EH (cell line): Measurements from ENCODE around the gene MIS18A.
"Not testable (repeated sequence)": the region's sequence is repeated elsewhere in the genome, so short reads cannot be mapped to it uniquely, and the experiment has no call there.

Experiments used
- DNase-seq: peaks from one replicate; pipeline ENCODE4 v3.0.0-alpha.2; 2015; ENCODE audit warnings: low read depth

The MIS18A gene

DNA sequence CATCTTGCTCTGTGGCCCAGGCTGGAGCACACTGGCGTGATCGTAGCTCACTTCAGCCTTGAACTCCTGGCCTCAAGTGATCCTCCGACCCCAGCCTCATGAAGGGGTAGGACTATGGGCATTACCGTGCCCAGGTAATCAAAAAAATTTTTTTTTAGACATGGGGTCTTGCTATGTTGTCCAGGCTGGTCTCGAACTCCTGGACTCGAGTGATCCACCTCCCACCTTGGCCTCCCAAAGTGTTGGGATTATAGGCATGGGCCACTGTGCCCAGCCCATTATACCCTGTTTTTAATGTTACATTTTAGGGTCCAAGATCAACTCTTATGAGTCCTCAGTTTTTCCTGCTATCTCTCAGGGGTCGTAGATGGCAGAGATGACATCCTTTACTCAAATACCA, 26.1 kb upstream of the MIS18A start:
- no peak for DNase-seq

DNA sequence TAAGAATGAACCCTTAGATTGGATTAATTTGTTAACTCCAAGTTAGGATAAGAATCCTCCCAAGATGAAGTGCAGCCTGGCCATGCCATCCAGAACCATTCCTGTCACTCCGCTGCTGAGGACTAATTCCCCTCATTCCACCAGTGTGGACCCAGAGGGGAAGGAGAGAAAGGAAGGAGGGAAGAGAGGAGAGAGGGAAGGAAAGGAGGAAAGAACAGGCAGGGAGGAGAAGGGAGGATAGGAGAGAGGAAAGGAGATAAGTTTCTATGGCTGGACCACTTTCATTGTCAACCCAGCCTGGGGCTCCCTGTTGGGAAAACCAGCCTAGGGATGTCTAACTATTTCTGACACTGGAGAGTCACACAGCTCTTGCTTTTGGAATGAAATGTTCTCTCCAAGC, 24.5 kb upstream of the MIS18A start:
- DNase-seq, result no peak

DNA sequence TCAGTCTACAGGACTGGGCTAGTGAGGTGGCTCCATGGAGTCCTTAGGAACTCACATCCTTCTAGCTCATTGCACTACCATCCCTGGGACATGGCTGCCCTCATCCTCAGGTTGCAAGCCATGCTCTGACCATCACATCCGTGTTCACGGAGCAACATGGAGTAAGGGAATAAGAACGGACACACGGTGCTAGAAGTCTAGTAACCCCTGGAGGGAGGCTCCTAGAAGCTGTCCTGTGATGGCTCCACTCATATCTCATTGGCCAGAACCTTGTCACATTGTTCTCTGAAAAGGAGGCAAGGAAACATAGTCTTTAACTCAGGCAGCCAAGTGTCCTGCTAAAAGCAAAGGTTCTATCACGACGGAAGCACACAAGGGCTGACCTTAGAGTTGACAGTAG, 23.7 kb upstream of the MIS18A start:
- DNase-seq, result no peak

DNA sequence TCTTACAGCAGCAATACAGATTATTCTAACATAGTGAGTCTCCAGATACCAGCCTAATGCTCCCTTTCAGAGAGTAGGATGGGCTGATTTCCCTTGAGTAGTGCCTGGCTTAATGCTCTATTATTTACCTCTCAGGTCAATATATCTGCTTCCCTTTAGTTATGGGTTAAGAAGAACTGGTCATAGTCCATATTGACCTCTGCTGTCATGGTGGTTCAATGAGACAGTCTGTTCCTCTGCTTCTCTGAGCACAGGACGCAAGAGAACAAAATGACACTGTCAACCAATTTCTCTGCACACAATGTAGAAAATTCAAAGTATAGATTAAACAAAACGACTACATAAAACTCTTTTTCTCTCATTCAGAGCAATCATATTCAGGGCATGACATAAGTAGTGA, 22.7 kb upstream of the MIS18A start:
- no peak for DNase-seq

DNA sequence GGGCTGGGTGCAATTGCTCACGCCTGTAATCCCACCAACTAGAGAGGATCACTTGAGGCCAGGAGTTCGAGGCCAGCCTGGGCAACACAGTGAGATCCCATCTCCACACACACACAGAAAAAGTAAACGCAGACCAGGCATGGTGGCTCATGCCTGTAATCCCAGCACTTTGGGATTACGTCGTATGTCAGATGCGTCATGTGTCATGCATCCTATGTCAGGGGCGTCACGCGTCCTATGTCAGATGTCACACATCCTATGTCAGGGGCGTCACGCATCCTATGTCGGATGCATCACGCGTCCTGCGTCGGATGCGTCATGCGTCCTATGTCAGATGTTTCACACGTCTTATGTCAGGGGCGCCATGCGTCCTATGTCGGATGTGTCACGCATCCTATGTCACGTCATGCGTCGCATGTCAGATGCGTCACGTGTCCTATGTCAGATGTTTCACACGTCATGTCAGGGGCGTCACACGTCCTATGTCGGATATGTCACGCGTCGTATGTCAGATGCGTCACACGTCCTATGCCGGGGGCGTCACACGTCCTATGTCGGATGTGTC, 21.4 kb upstream of the MIS18A start:
- no peak for DNase-seq

DNA sequence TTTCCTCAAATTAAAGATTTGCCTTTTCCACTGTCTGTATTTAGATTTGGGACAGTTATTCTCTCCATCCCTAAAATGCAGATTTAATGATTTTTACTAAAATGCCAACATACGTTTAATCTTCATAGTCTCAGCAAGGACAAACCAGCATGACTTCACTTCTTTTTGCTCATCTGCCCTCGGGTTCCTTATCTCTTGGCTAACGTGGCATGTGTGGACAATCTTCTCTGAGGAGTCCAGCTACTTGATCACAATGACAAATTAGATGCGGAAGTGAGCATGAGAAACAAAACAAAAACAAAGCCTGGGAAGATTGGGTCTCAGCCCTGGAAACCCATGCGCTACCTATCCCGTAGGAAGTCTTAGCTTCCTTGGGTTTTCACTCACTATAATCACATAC, 20.8 kb upstream of the MIS18A start:
- no peak for DNase-seq

DNA sequence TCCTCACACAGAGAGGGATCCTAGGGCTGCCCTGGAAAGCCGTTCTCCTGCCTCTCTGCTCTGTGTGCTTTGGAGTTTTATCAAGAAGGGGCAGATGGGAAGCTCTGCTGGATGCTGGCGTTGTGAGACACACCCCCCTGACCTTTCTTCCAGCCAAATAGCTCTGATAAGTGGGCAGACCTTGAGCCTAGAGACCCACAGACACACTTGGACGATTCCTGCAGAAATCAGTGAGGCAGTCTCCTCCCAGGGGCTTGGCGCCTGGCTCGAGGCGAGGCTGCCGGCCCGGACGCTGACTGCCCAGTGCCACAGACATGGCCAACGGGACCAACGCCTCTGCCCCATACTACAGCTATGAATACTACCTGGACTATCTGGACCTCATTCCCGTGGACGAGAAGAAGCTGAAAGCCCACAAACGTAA, 19.8 kb upstream of the MIS18A start, which contains the start of gene MRAP:
TSS of gene MRAP (plus strand) at position 198 of the 424 bp plus-strand sequence. CDS start at position 315, 117 bp downstream.
- DNase-seq, result no peak

DNA sequence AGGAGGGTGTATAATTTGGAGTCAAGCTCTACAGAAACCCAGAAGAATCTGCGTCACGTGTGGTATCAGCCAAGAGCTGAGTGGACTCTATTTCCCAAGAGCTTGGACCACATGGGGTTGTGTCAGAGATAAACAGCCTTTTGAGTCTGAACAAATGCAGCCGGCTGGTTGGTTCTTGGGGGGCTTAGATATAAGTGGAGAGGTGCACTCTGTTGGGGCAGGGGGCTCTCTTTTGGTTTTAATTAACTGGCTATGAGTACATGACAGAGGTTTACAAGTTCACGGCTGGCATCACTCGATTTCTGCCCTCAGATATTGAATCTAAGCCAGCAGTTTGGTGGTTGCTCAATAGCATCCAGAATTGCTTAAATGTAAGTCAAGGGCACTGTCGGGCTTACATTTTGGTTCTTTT, 19.3 kb upstream of the MIS18A start:
- no peak for DNase-seq

DNA sequence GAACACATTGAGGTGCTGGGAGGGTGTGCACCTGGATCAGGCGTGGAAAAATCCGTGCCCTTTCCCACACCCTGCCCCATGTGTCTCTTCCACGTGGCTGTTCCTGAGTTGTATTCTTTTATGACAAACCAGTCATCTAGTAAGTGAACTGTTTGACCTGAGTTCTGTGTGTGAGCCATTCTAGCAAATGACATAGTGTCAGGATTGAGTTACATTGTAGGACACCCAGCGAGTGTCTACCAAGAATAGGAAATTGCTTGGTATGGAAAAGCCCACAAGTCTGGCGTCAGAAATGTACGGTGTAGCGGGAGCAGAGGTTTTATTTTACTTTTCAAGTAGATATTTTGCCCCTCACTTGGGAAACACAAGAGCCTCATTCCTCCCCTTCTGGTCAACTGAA, 18.6 kb upstream of the MIS18A start:
- no peak for DNase-seq

DNA sequence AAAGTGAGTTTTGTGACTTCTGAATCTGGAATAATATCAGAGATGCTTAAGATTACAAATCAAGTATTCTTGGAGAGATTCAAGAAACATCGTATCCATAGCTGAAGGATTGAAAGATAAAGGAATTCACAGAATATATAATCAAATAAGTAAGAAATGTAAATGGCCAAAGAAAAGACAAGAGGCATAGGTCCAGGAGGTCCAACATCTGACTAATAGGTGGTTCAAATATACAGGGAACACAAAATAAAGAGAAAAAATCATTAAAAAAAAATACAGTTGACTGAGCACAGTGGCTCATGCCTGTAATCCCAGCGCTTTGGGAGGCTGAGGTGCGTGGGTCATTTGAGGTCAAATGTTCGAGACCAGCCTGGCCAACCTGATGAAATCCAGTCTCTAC, 6.6 kb upstream of the MIS18A start:
- DNase-seq, result no peak

DNA sequence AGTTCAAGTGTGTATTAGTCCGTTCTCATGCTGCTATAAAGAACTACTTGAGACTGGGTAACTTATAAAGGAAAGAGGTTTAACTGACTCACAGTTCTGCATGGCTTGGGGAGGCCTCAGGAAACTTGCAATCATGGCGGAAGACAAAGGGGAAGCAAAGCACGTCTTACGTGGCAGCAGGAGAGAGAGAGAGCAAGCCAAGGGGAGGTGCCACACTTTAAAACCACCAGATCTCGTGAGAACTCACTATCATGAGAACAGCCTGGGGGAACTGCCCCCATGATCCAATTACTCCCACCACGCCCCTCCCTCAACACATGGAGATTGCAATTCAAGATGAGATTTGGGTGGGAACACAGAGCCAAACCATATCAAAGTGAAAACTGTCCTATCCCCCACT, 4.1 kb upstream of the MIS18A start:
- no peak for DNase-seq

DNA sequence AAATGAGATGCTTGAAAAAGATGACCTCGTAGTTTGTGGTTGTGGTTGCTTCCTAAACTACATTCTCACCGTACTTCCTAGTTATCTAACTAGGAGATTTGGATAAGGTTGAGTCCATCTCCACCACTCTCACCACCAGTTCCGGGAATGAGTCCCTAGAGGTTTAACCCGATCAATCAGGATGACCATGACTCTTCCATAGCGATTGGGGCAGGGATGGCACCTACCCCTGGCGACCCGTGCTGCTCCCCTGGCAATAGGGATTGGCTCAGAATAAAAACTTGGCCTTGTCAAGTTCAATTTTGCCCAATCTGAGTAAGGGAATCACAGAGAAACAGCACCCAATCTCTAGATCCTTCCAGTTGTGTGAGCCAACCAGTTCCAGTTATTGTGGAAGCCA, 2.7 kb upstream of the MIS18A start:
- peak; percentile 10 for DNase-seq

DNA sequence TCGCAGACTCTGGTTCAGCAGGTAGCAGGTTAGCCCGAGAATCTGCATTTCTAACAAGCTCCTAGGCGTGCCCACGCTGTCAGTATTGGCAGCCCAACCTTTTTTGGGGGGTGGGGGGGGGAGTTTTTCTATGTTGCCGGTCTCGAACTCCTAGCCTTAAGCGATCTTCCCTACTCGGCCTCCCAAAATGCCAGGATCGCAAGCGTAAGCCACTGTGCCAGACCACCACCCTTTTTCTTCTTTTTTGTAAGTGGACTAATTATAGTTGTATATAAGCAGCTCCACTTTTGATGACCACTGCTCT, 480 bp upstream of the MIS18A start:
- no peak for DNase-seq

DNA sequence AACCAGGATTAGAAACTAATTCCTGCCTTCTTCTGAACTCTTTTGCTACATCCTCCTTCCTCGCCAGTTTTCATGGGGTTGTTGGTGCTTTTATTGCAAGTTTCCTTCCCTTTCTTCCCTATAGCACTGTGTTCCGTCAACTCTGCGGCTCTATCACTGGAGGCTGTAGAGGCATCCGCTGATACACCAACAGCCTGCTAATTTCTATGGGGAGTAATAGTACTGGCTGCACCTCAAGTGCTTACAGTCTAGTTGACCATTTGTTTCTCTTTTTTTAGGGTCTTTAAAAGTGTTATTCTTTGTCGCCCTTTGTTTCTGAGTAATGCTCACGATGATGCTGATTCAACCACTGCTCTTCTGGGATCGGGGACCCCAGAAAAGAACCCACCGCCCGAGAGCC, 746 bp downstream of the MIS18A start:
- peak; percentile 4 for DNase-seq

DNA sequence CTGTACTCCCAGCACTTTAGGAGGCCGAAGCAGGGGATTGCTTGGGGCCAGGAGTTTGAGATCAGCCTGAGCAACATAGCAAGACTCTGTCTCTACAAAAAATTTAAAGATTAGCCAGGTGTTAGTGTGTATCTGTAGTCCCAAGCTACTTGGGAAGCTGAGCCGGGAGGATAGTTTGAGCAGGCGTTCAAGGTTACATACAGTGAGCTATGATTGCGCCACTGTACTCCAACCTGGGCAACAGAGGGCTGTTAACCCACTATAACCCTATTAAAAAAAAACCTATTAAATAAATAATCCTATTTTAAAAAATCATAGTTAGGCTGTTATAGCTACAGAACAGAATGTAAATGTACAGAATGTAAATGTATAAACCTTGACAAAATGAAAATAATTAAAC, 2.2 kb downstream of the MIS18A start:
- DNase-seq, result no peak

DNA sequence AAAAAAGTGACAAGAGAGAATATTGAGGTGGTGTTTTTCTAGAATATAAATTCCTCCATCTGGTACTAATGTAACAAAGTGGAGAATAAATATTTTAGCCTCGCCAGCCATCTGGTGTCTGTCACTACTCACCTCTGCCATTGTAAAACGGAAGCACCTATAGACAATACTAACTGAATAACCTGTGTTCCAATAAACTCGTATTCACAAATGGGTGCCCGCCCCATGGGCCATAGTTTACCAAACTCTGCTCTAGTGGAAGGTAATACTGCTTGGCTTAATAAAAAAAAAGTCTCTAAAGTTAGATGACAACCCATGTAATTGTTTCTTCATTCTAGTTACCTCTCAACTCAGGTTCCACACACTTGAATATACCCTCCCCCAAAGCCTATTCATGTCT, 8.1 kb downstream of the MIS18A start:
- DNase-seq, result no peak

DNA sequence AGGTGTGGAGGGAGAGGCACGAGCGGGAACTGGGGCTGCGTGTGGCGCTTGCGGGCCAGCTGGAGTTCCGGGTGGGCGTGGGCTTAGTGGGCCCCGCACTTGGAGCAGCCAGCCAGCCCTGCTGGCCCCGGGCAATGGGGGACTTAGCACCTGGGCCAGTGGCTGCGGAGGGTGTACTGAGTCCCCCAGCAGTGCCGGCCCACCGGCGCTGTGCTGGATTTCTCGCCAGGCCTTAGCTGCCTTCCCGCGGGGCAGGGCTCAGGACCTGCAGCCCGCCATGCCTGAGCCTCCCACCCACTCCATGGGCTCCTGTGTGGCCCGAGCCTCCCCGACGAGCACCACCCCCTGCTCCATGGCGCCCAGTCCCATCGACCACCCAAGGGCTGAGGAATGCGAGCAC, 13.5 kb downstream of the MIS18A start:
- not testable (repeated sequence) for DNase-seq

DNA sequence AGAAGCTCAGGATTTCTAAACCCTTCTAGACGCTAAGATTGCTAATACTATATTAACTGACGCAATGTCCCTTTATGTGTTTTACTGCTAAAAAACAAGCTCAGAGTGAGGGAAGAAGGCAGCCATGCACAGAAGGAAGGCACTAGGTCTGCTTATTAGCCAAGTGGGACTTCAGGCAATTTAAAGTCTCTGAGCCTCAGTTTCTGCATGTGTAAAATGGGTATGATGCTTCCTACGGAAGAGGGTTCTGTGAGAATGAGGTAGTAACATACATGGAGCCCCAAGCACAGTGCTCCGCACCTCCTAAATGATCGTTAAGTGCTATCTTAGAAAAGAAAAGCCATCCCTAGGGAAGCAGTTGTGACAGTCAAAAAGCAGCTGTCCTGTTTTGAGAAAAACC, 16.9 kb downstream of the MIS18A start:
- DNase-seq, result no peak

DNA sequence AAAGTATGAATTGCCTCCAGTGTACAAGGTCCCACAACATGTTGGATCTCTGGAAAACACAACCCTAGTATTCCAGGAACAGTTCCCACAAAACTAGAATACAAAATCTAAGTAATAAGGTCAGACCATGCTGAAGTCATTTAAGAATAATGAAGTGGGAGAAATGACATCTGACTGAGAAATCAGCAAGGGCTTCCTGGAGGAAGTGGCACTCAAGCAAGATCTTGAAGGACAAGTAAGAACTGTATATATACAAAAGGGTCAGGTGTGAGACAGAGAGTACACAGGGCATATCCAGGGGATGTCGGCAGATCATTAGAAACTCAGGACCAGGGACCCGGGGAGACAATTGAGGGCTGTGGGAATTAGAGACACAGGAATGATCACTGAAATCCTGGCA, 18.7 kb downstream of the MIS18A start:
- DNase-seq, result no peak

DNA sequence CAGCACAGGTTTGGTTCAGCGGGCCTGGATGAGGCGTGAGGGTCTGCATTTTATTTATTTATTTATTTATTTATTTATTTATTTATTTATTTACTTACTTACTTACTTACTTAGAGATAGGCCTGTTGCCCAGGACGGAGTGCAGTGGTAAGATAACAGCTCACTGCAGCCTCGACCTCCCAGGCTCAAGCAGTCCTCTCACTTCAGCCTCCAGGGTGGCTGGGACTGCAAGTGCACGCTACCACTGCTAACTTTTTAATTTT, 20.1 kb downstream of the MIS18A start:
- not testable (repeated sequence) for DNase-seq

DNA sequence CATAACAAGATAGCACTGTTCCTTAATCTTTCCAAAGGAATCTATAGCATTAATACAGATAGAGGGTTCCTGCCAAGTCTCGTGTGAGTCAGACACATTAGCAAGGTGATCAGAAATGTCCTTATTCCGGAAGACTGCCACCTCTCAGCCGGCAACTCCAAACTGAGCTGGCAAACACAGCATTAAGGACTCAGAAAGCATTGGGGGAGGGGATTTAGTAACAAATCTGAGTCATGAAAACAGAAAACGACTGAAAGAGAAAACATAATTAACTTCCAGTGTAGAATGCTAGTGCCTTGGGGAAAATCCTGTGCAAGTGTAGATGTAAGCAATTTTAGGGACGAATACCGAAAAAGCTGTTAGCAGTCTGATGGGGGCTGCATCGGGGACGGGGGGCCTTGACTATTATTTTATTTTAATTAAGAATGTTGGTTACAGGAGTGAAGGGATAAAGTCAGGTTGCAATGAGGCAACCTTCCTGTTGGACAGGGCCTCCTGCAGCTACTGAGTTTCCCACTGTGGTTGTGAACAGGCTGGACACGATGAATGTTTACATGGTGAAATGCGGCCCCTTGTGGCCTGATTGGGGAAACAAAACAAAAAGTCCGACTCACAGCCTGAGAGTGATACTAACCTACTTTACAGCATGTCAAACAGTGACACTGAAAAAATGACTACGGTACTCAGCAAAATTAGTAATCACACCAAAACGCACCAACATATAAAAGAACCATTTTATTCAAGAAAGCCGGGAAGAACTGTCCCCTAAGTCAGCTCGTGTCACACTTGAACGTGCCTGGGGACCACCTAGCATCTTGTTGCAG, 20.7 kb downstream of the MIS18A start:
- peak; percentile 84 for DNase-seq

DNA sequence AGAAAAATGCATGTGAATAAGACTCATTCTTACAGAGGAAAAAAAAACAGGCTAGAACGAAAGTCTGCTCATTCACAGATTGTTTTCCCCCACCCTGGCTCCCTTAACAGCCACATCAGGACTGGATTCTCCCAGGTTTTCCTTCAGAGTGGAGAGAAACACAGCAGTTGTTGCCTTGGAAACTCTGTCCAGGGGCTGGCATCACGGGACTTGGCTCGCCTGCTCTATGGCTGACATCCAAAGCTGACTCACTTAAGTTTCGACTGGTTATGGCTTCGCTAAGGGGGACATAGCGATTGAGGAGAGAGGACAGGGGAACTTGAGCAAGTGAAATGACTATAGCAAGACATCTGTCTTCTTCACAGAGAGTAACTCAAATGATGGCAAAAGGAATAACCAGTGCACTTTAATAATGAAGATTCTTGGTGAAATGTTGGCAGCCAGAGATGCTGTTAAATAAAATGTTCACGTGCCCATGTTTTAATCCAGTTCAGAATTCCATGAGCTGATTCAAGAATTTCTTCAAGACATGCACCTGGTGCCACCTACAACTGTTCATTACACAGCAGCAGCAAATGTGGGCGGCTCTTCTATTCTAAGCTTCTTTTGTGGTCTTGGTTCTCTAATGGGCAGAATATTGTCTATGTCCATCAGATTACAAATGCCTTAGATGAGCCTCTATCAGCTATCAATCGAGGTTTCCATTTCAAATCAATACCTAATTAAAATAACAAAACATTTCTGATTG, 21.8 kb downstream of the MIS18A start:
- DNase-seq, result peak; percentile 92

DNA sequence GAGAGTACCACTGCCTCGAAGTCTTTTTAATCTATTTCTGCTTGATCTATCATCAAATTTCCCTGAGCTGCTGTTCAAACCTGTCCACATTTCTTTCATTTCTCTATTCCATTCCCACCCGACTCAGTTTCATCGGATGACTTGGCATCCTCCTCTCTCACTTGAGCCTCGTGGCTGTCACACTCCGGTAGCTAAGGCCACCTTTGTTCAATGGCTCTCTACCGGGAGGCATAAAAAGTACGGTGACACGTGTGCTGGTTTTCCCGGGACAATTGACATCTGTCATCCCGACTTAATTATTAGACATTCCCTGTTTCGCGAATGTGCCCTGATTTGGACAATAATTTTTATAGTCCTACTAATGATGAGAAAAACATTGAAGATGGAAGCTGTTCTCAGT, 22.6 kb downstream of the MIS18A start:
- no peak for DNase-seq

DNA sequence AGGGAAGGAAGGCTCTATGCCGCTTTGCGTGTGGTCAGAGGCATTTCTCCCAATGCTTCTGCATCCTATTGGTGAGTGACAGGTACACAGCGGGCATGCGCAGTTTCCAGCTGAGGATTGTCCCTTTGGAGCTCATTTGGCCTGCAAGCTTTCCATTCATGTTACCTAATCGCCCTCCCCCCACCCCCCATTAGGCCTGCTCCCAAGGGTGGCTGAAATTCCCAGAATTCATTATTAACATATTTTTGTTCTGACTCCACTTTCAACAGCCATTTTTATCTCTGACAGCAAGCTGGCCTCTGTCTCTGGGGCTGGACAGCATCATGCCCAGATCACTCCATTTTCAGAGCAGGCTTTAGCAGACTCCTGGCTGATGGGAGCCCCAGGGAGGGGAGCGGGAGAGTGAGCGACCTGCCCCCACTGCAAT, 25.6 kb downstream of the MIS18A start:
- DNase-seq, result peak; percentile 78
